GM12878 (cell line): ENCODE measurements around the gene ARL15.

Experiments
- CHD4 ChIP-seq: fragments of 200-600 bp; sonication (generic); IDR thresholded peaks from 2 replicates; pipeline ENCODE4 v1.6.1; 2016; ENCODE audit warnings: mild to moderate bottlenecking
- CREB1 ChIP-seq: IDR thresholded peaks from 2 replicates; pipeline ENCODE4 v1.6.1; 2012; ENCODE audit warnings: low read depth, mild to moderate bottlenecking, inconsistent platforms
- EZH2 ChIP-seq: IDR thresholded peaks from 2 replicates; pipeline ENCODE4 v1.6.1; 2012; ENCODE audit warnings: low read depth, mild to moderate bottlenecking, control low read depth, inconsistent platforms, low read length, borderline replicate concordance; ENCODE audit not compliant: control insufficient read depth
- KAT2A ChIP-seq: conservative IDR thresholded peaks from 2 replicates; pipeline ENCODE4 v1.6.1; 2011; ENCODE audit warnings: low read depth, low read length; ENCODE audit not compliant: control insufficient read depth
- RB1 ChIP-seq: fragments of 450-650 bp; formaldehyde crosslinking; IDR thresholded peaks from 2 replicates; pipeline ENCODE4 v1.6.1; 2017; ENCODE audit warnings: mild to moderate bottlenecking, borderline replicate concordance
- TCF3 ChIP-seq: IDR thresholded peaks from 2 replicates; pipeline ENCODE4 v1.6.1; 2012; ENCODE audit warnings: low read depth, mild to moderate bottlenecking, low read length, borderline replicate concordance; ENCODE audit not compliant: insufficient read depth
- TCF7 ChIP-seq: IDR thresholded peaks from 2 replicates; pipeline ENCODE4 v1.6.1; 2014; ENCODE audit warnings: antibody characterized with exemption, borderline replicate concordance
- ZZZ3 ChIP-seq: IDR thresholded peaks from 2 replicates; pipeline ENCODE4 v1.6.1; 2011; ENCODE audit warnings: low read depth; ENCODE audit not compliant: control insufficient read depth, insufficient read length
- TF ChIP-seq, protein P1 (sequence below): IDR thresholded peaks from 2 replicates; pipeline ENCODE4 v1.6.1; 2012; ENCODE audit warnings: mild to moderate bottlenecking, low read depth, low read length
- TF ChIP-seq, protein P2 (sequence below), 3 experiments: IDR thresholded peaks in 2 of 3; conservative IDR thresholded peaks in 1 of 3; 2 replicates each; pipeline ENCODE4 v1.5.1; 2011; ENCODE audit warnings: low read depth in 3 of 3, low read length in 3 of 3, mild to moderate bottlenecking in 3 of 3, control low read depth in 2 of 3, moderate library complexity in 2 of 3, inconsistent platforms in 1 of 3, mixed read lengths in 1 of 3; ENCODE audit not compliant: control insufficient read depth in 2 of 3, insufficient read depth in 1 of 3; ENCODE audit errors: extremely low read depth in 1 of 3

DNA sequence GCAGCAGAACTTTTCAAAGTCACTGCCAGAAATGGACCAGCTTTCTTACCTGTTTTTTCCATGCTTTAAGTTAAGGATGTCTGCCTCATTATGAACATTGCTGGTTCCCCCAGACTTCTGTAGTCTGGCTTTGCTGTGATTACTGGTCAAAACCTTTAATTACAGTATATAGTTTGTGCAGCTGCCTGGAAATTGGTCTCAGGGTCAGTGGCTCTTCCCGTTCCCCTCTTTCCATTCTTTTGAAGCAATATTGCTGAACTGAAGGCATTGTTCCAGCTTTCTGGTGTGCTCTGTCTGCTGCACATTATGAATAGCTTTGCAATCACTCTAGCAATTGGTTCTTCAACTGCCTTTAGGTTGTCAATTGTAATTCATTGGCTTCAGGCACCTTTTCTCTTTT, 206.5 kb downstream of the ARL15 start:
- TF ChIP-seq, protein P1, sequence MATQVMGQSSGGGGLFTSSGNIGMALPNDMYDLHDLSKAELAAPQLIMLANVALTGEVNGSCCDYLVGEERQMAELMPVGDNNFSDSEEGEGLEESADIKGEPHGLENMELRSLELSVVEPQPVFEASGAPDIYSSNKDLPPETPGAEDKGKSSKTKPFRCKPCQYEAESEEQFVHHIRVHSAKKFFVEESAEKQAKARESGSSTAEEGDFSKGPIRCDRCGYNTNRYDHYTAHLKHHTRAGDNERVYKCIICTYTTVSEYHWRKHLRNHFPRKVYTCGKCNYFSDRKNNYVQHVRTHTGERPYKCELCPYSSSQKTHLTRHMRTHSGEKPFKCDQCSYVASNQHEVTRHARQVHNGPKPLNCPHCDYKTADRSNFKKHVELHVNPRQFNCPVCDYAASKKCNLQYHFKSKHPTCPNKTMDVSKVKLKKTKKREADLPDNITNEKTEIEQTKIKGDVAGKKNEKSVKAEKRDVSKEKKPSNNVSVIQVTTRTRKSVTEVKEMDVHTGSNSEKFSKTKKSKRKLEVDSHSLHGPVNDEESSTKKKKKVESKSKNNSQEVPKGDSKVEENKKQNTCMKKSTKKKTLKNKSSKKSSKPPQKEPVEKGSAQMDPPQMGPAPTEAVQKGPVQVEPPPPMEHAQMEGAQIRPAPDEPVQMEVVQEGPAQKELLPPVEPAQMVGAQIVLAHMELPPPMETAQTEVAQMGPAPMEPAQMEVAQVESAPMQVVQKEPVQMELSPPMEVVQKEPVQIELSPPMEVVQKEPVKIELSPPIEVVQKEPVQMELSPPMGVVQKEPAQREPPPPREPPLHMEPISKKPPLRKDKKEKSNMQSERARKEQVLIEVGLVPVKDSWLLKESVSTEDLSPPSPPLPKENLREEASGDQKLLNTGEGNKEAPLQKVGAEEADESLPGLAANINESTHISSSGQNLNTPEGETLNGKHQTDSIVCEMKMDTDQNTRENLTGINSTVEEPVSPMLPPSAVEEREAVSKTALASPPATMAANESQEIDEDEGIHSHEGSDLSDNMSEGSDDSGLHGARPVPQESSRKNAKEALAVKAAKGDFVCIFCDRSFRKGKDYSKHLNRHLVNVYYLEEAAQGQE, result no peak
- no peak for TF ChIP-seq CHD4
- no peak for TF ChIP-seq ZZZ3
- no peak for TF ChIP-seq EZH2
- TF ChIP-seq TCF7, result no peak
- TF ChIP-seq CREB1, result no peak
- TF ChIP-seq, protein P2, sequence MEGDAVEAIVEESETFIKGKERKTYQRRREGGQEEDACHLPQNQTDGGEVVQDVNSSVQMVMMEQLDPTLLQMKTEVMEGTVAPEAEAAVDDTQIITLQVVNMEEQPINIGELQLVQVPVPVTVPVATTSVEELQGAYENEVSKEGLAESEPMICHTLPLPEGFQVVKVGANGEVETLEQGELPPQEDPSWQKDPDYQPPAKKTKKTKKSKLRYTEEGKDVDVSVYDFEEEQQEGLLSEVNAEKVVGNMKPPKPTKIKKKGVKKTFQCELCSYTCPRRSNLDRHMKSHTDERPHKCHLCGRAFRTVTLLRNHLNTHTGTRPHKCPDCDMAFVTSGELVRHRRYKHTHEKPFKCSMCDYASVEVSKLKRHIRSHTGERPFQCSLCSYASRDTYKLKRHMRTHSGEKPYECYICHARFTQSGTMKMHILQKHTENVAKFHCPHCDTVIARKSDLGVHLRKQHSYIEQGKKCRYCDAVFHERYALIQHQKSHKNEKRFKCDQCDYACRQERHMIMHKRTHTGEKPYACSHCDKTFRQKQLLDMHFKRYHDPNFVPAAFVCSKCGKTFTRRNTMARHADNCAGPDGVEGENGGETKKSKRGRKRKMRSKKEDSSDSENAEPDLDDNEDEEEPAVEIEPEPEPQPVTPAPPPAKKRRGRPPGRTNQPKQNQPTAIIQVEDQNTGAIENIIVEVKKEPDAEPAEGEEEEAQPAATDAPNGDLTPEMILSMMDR (IDR thresholded peaks at IDR 0.05 in 2 of 3, conservative IDR thresholded peaks at IDR 0.05 in 1 of 3; ENCODE audit: control insufficient read depth in 2 of 3, extremely low read depth in 1 of 3, insufficient read depth in 1 of 3, low read depth in 3 of 3, low read length in 3 of 3), result no peak
- no peak for TF ChIP-seq RB1
- no peak for TF ChIP-seq TCF3
- no peak for TF ChIP-seq KAT2A
